GM23338 (cell line): Measurements from ENCODE around the gene PLAGL1.

Source experiments
- EZH2 ChIP-seq: fragments of 200-600 bp; sonication (generic); IDR thresholded peaks from one replicate; pipeline ENCODE4 v1.8.0; 2017; ENCODE audit warnings: antibody characterized with exemption, mild to moderate bottlenecking, low read depth; ENCODE audit not compliant: unreplicated experiment
- JUNB ChIP-seq: IDR thresholded peaks from one replicate; pipeline ENCODE4 v1.6.1; 2016; ENCODE audit warnings: antibody characterized with exemption; ENCODE audit not compliant: unreplicated experiment
- NANOG ChIP-seq: IDR thresholded peaks from 2 replicates; pipeline ENCODE4 v1.6.1; 2016; ENCODE audit warnings: antibody characterized with exemption, borderline replicate concordance
- POLR2AphosphoS5 ChIP-seq: IDR thresholded peaks from 2 replicates; pipeline ENCODE4 v1.6.1; 2016; ENCODE audit warnings: antibody characterized with exemption, low read depth

GRCh38 chr6:144008120-144008811 is at the start of gene PLAGL1:
- no peak for TF ChIP-seq JUNB
- no peak for TF ChIP-seq NANOG
- TF ChIP-seq EZH2 = peak; percentile 26
- no peak for TF ChIP-seq POLR2AphosphoS5
